HG03565 (cell line): ENCODE measurements around the gene COQ10A.

Experiments
- ATAC-seq: cut with Tn5 transposase; IDR thresholded peaks from one replicate; pipeline ENCODE4 v1.9.1; 2021; ENCODE audit warnings: mild to moderate bottlenecking, moderate library complexity; ENCODE audit not compliant: unreplicated experiment

Gene COQ10A

DNA sequence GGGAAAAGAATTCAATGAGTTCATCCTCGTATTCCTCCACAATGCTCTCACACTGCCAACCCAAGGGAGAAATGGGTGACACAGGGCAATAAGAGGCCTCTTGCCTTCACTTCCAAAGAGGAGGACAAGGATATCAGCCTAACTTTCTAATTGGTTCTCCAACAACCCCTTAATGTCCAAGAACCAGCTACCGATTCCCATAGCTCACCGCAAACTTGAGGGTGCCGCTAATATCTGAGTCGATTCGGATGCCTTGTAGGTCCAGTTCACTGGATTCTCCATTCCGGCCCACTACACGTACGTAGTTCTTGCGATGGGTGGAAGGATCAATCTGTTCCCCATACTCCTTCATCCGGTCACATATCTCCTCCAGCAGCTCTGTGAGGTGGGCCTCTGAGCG, 44.3 kb downstream of the COQ10A start:
- ATAC-seq: no peak

- ATAC-seq: no peak
Measured at GRCh38 chr12:56315249-56315621, 48.5 kb downstream of the COQ10A start.

DNA sequence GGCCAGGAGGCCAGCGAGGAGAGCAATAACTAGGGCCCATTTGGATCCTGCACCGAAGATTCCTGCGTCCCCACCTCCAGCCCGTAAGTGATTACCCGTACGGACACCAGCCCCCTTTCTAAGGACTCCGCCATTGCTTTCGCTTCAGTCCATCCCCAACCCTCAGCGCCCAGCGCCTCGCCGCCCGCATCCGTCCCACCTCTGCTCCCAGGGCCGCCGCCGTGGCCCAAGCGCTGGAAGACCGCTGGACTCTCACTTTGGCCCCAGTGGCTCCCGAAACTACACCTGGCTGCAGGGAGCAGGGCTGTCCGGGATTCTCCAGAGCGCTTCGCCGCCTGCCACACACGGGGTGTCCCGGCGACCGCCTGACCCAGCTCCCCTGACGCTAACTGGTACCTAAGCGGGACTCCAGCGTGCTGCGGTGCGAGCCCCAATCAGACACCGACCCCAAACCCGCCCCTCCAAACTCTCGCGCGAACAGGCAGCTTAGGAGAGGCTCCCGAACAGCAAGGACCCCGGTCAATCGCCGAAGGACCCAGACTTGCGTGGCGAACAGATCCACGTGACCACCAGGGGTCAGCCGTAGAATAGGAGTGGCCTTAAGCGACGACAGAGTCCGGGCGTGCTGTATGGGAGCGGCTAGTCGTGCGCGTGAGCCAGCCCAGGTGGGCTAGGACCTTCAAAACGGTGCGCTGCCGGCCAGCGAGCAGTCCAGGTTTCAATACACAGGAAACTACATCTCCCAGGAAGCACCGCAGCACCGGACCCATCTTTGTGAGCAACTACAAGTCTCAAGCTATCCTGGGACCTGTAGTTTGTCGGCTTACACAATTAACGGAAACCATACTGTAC, 49.1 kb downstream of the COQ10A start, which contains the start of gene CNPY2:
Gene CNPY2 (minus strand): TSS at position 367 of the 852 bp plus-strand sequence. CDS start 771 bp downstream, outside the sequence.
- peak; percentile 84 for ATAC-seq

DNA sequence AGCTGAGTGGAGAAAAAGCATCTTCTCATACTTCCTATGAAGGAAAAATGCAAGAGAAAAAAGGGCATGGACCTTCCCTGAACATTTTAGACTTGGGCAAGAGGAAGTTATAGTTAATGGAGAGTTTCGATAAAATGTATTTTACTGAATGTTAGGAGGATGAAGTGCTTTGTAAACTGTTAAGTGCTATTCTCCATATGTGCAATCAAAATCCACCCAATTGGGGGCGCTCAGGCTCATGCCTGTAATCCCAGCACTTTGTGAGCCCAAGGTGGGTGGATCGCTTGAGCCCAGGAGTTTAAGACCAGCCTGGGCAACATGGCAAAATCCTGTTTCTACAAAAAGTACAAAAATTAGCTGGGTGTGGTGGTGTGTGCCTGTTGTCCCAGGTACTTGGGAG, 50.9 kb downstream of the COQ10A start:
- no peak for ATAC-seq
